ENCODE results near the gene GCN1.

The GCN1 gene

DNA sequence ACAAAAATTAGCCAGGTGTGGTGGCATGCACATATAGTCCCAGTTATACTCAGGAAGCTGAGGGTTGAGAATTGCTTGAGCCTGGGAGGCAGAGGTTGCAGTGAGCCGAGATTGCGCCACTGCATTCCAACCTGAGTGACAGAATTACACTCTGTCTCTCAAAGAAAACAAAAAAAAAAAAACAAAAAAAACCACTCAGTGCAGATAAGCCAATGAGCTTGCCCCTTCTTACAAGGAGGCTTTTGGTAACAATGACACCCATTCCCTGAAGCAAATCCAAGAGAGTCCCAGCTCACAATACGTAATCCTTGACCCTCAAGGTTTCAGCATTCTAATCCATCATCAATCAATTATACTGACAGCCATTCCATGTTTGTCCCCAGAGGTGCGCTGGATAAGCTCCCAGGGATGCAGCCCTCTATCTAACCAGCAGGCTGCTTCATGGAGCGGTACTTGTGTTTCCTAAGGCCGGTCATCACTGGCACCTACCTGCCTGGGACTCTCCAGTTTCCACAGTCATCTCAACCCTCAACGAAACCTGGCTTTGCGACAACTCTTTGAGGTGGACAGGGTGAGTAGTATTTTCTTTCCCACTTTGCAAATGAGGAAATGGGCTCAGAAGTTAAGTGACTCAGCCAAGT lies 12.4 kb downstream of the GCN1 start:
- DNase-seq: no peak

DNA sequence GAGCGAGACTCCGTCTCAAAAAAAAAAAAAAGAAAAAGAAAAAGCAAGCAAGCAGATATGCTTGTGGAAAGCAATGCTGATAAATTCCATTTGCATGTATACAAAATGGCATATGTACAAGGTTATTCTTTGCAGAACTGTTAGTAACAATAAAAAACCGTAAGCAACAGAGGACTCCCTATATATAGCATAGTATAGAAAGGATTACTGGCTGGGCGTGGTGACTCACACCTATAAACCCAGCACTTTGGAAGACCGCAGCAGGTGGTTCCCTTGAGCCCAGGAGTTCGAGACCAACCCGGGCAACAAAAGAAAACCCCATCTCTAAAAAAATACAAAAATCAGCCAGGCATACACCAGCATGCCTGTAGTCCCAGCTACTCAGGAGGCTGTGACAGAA lies 13.5 kb downstream of the GCN1 start:
- no peak for DNase-seq

DNA sequence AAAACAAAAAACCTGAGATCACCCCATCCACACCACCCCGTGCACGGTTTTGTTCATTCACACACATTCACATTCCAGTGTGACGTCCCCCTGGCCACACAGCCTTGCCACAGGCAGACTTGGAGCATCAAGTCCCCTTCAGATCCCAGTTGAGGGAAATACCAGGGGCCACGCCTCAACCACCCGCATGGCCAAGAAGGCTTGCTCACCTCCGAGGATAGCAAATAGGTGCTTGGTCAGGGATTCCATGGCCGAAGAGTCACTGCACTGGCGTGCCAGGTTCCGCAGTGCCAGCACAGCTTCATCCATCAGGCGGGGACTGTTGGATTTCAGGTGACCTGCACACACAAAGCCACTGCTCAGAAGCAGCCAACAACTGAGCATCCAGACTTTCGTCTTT lies 19.0 kb downstream of the GCN1 start:
- DNase-seq: no peak

GRCh38 chr12:120175062-120175461 lies 19.5 kb downstream of the GCN1 start:
- no peak for DNase-seq

DNA sequence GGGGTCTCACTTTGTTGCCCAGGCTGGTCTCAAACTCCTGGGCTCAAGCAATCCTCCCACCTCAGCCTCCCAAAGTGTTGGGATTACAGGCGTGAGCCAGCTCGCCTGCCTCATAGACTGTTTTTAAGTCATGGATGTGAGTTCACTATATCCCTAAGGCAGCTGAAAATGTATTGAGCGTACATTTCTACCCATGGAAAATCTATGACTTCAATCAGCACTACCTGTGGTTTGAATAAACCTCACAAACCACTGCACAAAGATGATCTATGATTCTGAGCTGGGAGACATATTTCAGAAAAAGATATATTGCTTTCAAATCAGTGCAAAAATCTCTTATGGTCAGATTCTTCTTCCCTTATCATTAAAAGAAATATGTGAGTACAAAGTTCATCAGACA lies 22.5 kb downstream of the GCN1 start:
- no peak for DNase-seq

- no peak for DNase-seq
Observed at GRCh38 chr12:120170631-120171030, 23.9 kb downstream of the GCN1 start.

DNA sequence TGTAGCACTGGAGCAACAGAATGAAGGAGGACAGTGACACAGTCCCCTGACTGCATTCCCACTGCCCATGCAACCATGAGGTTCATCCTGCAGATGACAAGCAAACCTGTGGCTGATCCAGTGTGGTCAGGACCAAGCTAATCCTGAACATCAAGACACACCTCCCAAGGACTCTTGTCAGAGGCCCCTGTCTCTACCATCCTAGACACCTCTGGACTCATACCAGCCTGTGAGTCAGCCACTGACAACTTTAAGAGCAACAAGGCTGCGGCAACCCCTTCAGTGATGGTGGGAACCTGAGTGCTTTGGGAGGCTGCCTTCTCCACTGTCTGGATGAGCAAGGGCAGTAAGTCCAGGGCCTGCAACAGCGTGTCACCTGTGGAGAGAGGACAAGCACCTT lies 24.6 kb downstream of the GCN1 start:
- no peak for DNase-seq

DNA sequence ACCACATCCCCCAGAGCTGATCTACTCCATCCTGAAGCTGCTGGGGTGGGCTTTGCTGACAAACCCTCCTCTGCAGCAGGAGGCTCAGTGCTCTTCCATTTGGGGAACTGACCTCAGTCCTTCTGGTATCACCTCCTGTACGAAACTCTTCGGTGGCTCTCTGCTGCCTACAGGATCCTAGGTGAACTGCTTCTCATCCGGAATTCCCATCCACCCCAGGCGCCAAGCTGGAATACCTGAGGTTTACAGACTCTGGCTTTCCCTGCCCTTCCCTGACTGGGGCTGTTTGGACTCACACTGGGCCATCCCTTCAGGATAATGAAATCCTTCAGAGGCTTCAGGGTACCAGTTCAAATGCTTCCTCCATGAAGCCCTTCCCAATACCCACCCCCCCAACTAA lies 26.2 kb downstream of the GCN1 start:
- no peak for DNase-seq

- DNase-seq: no peak
Observed at GRCh38 chr12:120167529-120168095, 26.9 kb downstream of the GCN1 start.

DNA sequence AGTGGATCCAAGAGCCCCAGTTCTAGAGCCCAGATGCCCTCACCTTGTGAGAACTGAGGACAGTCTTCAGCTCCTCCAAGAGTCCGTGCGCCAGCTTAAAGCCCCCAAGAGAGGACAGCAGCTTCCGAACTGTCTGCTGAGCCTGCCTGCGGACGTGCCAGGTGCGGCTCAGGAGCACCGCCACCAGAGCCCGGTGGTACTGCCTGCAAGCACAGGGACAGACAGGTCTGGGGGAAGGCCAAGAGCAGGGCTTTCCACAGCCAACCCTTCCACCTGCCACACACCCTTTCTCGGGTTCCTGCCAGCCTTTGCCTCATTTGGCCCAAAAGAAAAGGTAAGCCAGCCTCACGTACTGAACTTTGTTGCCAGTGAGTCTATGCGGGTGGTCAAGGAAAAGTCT lies 30.2 kb downstream of the GCN1 start:
- no peak for DNase-seq

GRCh38 chr12:120162763-120163162 lies 31.8 kb downstream of the GCN1 start:
- no peak for DNase-seq

- no peak for DNase-seq
Observed at GRCh38 chr12:120161852-120162251, 32.7 kb downstream of the GCN1 start.

DNA sequence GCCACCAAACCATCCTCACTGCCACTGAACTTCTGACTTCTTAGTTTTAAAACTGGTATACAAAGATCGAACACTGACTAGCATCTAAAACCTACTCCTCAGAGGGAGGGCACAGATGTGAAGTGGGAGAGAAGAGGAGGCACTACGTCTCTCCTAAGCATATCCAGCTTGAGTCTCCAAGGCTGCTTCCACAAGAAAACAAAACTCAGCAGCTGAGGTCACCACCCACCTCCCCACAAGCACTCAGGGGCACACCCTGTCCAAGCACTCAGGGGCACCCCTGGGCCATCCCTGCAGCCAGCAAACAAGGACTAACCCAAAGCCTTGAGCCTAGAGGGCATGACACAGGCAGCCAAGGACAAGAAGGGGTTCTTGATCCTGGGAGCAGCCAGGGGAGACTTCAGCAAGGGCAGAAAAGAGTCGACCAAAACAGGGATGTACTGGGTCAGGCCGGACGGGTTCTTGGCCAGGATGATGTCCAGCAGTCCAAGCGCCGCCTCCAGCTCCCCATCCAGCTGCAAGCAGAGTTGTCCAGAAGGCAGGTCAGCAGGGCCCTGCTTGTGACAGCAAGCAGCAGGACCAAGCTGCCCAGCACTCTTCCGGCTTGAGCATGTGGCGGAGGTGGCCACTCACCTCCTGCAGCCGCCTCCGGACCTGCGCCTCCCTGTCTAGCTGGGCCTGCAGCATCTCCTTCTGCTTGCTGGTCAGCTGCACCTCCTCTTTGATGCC lies 34.8 kb downstream of the GCN1 start:
- DNase-seq: no peak

- no peak for DNase-seq
Observed at GRCh38 chr12:120158351-120158750, 36.2 kb downstream of the GCN1 start.

DNA sequence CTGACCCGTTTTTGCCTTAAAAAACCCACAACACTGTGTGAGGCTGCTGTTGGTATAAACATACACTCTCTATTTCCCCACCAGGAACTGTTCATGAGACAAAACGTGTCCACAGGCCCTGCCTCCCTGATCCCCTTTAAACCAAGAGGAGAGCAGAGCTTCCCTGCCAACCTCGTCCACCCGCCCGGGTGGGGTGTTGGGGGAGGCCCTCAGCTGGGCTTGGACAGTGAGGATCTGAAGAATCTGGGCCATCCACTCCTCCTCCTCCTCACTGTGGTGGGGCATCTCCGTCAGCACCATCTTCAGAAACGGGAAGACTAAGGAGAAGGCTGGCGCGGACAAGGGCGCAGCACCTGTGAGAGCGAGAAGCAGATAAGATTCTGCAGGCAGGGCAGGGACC lies 36.8 kb downstream of the GCN1 start:
- DNase-seq: no peak

DNA sequence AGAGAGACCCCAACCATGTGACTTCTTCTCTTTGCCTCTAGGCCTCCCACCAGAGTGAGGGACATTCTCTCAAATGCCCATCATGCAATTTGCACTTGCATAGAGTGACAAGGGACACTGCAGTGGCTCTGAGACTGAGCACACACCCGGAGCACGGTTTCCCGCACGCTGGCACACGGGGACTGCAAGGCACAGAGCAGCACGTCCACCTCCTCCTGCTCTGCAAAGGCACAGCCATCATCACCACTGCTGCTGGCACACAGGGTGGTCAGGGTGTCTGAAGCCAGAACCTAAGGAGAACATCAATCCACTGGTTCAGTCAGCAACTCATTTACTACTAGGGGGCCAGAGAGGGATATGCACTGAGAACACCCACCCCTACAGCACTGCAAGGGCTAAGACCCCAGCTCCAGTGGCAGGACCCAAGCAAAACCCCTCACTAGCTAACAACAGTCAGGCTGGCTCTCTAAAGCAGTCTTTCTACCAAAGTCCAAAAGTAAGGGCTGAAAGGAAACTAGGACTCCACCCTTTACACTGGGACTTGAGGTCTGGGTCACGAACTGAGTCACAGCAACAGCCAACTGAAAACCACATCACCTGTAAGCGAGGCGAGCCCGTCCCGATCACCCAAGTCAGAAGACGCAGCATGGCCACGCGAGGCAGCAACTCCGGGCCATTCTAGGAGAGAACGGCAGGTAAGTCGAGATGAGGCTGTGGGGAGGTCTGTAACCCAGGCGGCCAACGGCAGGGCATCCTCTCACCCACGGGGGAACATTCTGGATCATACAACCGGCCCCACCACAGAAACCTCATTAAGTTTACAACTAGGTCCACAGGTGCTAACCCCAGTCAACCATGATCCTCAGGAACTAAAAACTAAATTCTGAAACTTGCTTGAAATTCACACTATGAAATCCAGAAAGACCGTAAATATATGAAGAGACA lies 37.9 kb downstream of the GCN1 start:
- DNase-seq: no peak

- DNase-seq: no peak
Observed at GRCh38 chr12:120155072-120155471, 39.4 kb downstream of the GCN1 start.

- DNase-seq: no peak
Observed at GRCh38 chr12:120150919-120151525, 43.5 kb downstream of the GCN1 start.

DNA sequence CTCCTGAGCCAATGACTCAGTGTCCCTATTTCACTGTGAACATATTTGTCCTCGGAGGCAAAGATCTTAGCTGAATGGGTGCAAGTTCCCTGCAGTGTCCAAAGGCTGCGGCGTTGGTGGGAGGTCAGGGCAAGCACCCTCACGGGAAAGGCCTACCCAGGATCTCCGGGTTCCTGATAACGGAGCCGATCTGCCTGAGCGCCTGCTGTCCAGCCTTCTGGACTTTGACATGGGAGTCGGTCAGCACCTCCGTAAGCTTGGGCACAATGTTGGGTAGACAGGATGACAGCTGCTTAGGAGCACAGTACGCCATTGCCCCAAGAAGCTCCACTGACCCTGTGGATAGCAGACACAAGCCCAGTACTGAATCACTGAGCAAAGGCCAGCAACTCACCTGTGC lies 46.5 kb downstream of the GCN1 start:
- no peak for DNase-seq

- no peak for DNase-seq
Observed at GRCh38 chr12:120145164-120145563, 49.4 kb downstream of the GCN1 start.

- DNase-seq: no peak
Observed at GRCh38 chr12:120144215-120144614, 50.3 kb downstream of the GCN1 start.

- DNase-seq: no peak
Observed at GRCh38 chr12:120142231-120142877, 52.2 kb downstream of the GCN1 start.

Data from stimulated activated CD4-positive, alpha-beta T cell treated with anti-CD3 and anti-CD28 coated beads, Interleukin-2, amount 100 ng/mL, for 48 hours (primary cell).